Measurements from ENCODE around the gene PALD1.

DNA sequence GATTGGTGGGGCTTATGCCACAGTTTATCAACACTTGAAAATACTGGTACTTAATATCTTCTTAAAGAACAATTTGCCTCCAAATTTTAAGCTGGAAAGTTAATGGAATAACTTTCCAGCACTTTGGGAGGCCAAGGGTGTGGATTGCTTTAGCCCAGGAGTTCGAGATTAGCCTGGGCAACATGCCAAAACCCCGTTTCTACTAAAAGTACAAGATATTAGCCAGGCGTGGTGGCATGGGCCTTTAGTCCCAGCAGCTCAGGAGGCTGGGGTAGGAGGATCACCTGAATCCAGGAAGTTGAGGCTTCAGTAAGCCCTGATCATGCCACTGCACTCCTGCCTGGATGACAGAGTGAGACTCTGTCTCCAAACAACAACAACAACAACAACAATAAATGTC is 68.0 kb downstream of the PALD1 start:
- TF ChIP-seq, protein P1, sequence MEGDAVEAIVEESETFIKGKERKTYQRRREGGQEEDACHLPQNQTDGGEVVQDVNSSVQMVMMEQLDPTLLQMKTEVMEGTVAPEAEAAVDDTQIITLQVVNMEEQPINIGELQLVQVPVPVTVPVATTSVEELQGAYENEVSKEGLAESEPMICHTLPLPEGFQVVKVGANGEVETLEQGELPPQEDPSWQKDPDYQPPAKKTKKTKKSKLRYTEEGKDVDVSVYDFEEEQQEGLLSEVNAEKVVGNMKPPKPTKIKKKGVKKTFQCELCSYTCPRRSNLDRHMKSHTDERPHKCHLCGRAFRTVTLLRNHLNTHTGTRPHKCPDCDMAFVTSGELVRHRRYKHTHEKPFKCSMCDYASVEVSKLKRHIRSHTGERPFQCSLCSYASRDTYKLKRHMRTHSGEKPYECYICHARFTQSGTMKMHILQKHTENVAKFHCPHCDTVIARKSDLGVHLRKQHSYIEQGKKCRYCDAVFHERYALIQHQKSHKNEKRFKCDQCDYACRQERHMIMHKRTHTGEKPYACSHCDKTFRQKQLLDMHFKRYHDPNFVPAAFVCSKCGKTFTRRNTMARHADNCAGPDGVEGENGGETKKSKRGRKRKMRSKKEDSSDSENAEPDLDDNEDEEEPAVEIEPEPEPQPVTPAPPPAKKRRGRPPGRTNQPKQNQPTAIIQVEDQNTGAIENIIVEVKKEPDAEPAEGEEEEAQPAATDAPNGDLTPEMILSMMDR (conservative IDR thresholded peaks at IDR 0.05 in 1 of 2, IDR thresholded peaks at IDR 0.05 in 1 of 2; ENCODE audit: low read depth in 1 of 2, low read length in 2 of 2): no peak
- TF ChIP-seq EZH2 (IDR thresholded peaks at IDR 0.05; ENCODE audit: low read length, missing control alignments): no peak

Data from fibroblast of lung (primary cell).